ENCODE data around the gene PRKG1. TPM values are rescaled to one million over a fixed set of nuclear protein-coding genes. Genes with fewer than 3 reads are reported as not detected.

PRKG1 gene
- total and polyA plus RNA-seq, 2 of the 8 experiments (the other 6 are each of a cell fraction or from before 2014, with no cell fraction given): 4.2 to 15.2 TPM

GRCh38 chr10:52019656-52020055, 945.4 kb downstream of the PRKG1 start:
- Histone ChIP-seq H3K4me2 (ENCODE audit: insufficient read depth in 1 of 2, low read depth in 2 of 2, low read length in 2 of 2) (no peak overlapping the region), H4K91ac (replicated peaks; ENCODE audit: insufficient read length, low read length) (peak overlapping the region; percentile 49), H3K4ac (replicated peaks; ENCODE audit: insufficient read length, low read depth, low read length) (no peak overlapping the region), H3K23ac (ENCODE audit: insufficient read length) (no peak overlapping the region), H3K4me1 (replicated peaks in 1 of 4; ENCODE audit: control insufficient read depth in 3 of 4, insufficient read depth in 4 of 4, low read length in 3 of 4) (peaks cover 2 to 14% (median 9%) of the 10 kb centered on the region in 4 experiments; a peak in 4 of 7 replicates), H2BK15ac (ENCODE audit: low read length) (no peak overlapping the region), H3K14ac (ENCODE audit: insufficient read length) (no peak overlapping the region), H3K56ac (replicated peaks; ENCODE audit: insufficient read length, low read depth, low read length) (no peak overlapping the region), H2BK20ac (ENCODE audit: low read length) (no peak overlapping the region), H2AK5ac (ENCODE audit: low read depth, low read length) (no peak overlapping the region), H3K9me3 (ENCODE audit: insufficient read depth in 2 of 2, low read depth in 1 of 2, low read length in 1 of 2) (peaks cover 11 to 12% of the 10 kb centered on the region in 2 experiments), H4K8ac (ENCODE audit: extremely low read depth, insufficient read depth, low read length) (no peak overlapping the region), H3K27me3 (replicated peaks in 1 of 4; ENCODE audit: control insufficient read depth in 3 of 4, extremely low read depth in 1 of 4, insufficient read depth in 3 of 4, low read length in 3 of 4) (no peaks in the 10 kb centered on the region), H3K79me1 (ENCODE audit: low read depth, low read length) (no peaks in the 10 kb centered on the region), H3K4me3 (ENCODE audit: extremely low read depth in 1 of 4, insufficient read depth in 2 of 4, low read depth in 3 of 4, low read length in 4 of 4) (peak overlapping the region in 1 of 4 experiments; percentile 13; a peak in 1 of 8 replicates), H4K5ac (ENCODE audit: insufficient read length, low read depth, low read length) (no peak overlapping the region), H2BK120ac (replicated peaks; ENCODE audit: low read depth, low read length) (no peak overlapping the region), H2BK5ac (ENCODE audit: low read depth, low read length) (no peak overlapping the region), H2BK12ac (ENCODE audit: low read depth, low read length) (no peak overlapping the region), H4K20me1 (replicated peaks in 1 of 2; ENCODE audit: control insufficient read depth in 1 of 2, insufficient read depth in 2 of 2, low read length in 2 of 2) (no peaks in the 10 kb centered on the region), H3K23me2 (ENCODE audit: low read depth, low read length) (no peaks in the 10 kb centered on the region), H3K9ac (replicated peaks in 1 of 4; ENCODE audit: extremely low read depth in 1 of 4, low read depth in 3 of 4, low read length in 3 of 4) (no peak overlapping the region), H3K18ac (ENCODE audit: extremely low read depth, low read length) (no peak overlapping the region), H3K36me3 (ENCODE audit: control insufficient read depth in 2 of 4, insufficient read depth in 4 of 4, low read length in 3 of 4) (no peaks in the 10 kb centered on the region; a peak in 1 of 8 replicates), H3K27ac (ENCODE audit: low read depth, low read length) (no peak overlapping the region), H3K79me2 (ENCODE audit: control insufficient read depth in 1 of 2, insufficient read depth in 2 of 2, low read length in 2 of 2) (no peaks in the 10 kb centered on the region), H2AFZ (ENCODE audit: low read length) (no peak overlapping the region)
- CTCF ChIA-PET (ENCODE audit: partially characterized antibody): interaction anchor here (1.7 kb wide), 1 partner anchor 194 kb away, joined by 4 read pairs; no protein-coding TSS in a partner anchor
- DNase-seq (ENCODE audit: low read depth in 1 of 2, low spot score in 2 of 2): no peak
- no peak for FAIRE-seq
- POLR2A ChIA-PET (ENCODE audit: partially characterized antibody): interaction anchor here (1.2 to 2.6 kb wide), 2 partner anchors 10 to 11 kb away, joined by 3 to 19 read pairs; no protein-coding TSS in a partner anchor
- TF ChIP-seq GABPA (IDR thresholded peaks at IDR 0.05; ENCODE audit: borderline replicate concordance, insufficient read depth, low read length) (no peak), FOSL1 (IDR thresholded peaks at IDR 0.05; ENCODE audit: insufficient read depth, low read depth, low read length) (no peak), CTBP2 (IDR thresholded peaks at IDR 0.05; ENCODE audit: borderline replicate concordance, insufficient read depth, insufficient read length, low read length) (no peak), SIRT6 (IDR thresholded peaks at IDR 0.05; ENCODE audit: low read length) (no peak), KDM4A (IDR thresholded peaks at IDR 0.05; ENCODE audit: low read depth, low read length, severe bottlenecking) (no peak), HDAC6 (IDR thresholded peaks at IDR 0.05; ENCODE audit: low read depth, low read length) (no peak), CTCF (IDR thresholded peaks at IDR 0.05; ENCODE audit: control extremely low read depth in 1 of 3, insufficient read depth in 1 of 3, low read depth in 1 of 3, low read length in 3 of 3) (no peak), POLR2AphosphoS5 (IDR thresholded peaks at IDR 0.05; ENCODE audit: low read depth, low read length) (no peak), E2F6 (IDR thresholded peaks at IDR 0.05) (no peak), CREB1 (IDR thresholded peaks at IDR 0.05) (no peak), CHD1 (IDR thresholded peaks at IDR 0.05; ENCODE audit: low read depth, low read length) (no peak), EGR1 (IDR thresholded peaks at IDR 0.05; ENCODE audit: borderline replicate concordance, low read depth, low read length) (no peak)

Measured in H1 (cell line).